ENCODE results near the gene AMY1B. TPM values are rescaled to one million over a fixed set of nuclear protein-coding genes. Genes with fewer than 3 reads are reported as not detected.
"Not testable (repeated sequence)": the region's sequence is repeated elsewhere in the genome, so short reads cannot be mapped to it uniquely, and the experiment has no call there.

Gene AMY1B
- total RNA-seq: not detected

- ATAC-seq: not testable (repeated sequence)
Measured at GRCh38 chr1:103696110-103696509, at the start of gene AMY1B. AMY1B (minus strand) TSS chr1:103696210; CDS start chr1:103695639, 571 bp downstream.

GRCh38 chr1:103745040-103745439, 49.0 kb upstream of the AMY1B start:
- ATAC-seq: not testable (repeated sequence)

- ATAC-seq: not testable (repeated sequence)
Measured at GRCh38 chr1:103744449-103744848, 48.4 kb upstream of the AMY1B start.

GRCh38 chr1:103738031-103738430, 42.0 kb upstream of the AMY1B start:
- ATAC-seq: not testable (repeated sequence)

GRCh38 chr1:103735334-103735733, 39.3 kb upstream of the AMY1B start:
- not testable (repeated sequence) for ATAC-seq

GRCh38 chr1:103721473-103721872, 25.5 kb upstream of the AMY1B start:
- not testable (repeated sequence) for ATAC-seq

- not testable (repeated sequence) for ATAC-seq
Measured at GRCh38 chr1:103717404-103717803, 21.4 kb upstream of the AMY1B start.

GRCh38 chr1:103710381-103710780, 14.4 kb upstream of the AMY1B start:
- not testable (repeated sequence) for ATAC-seq

GRCh38 chr1:103707670-103708069, 11.7 kb upstream of the AMY1B start:
- ATAC-seq: not testable (repeated sequence)

- not testable (repeated sequence) for ATAC-seq
Measured at GRCh38 chr1:103701256-103701655, 5.2 kb upstream of the AMY1B start.

- not testable (repeated sequence) for ATAC-seq
Measured at GRCh38 chr1:103700669-103701068, 4.7 kb upstream of the AMY1B start.

GRCh38 chr1:103697430-103697829, 1.4 kb upstream of the AMY1B start:
- ATAC-seq: not testable (repeated sequence)

- not testable (repeated sequence) for ATAC-seq
Measured at GRCh38 chr1:103676335-103676734, 19.7 kb downstream of the AMY1B start.

GRCh38 chr1:103655460-103655859, 40.5 kb downstream of the AMY1B start, which contains the start of gene AMY1A:
AMY1A (plus strand) TSS chr1:103655760; CDS start chr1:103656331, 571 bp downstream.
- ATAC-seq: not testable (repeated sequence)

- ATAC-seq: not testable (repeated sequence)
Measured at GRCh38 chr1:103654133-103654532, 41.9 kb downstream of the AMY1B start.

GRCh38 chr1:103650889-103651288, 45.1 kb downstream of the AMY1B start:
- not testable (repeated sequence) for ATAC-seq

- not testable (repeated sequence) for ATAC-seq
Measured at GRCh38 chr1:103650305-103650704, 45.7 kb downstream of the AMY1B start.

GRCh38 chr1:103643908-103644307, 52.1 kb downstream of the AMY1B start:
- ATAC-seq: not testable (repeated sequence)

- not testable (repeated sequence) for ATAC-seq
Measured at GRCh38 chr1:103641194-103641593, 54.8 kb downstream of the AMY1B start.

Other genes with a start within 250 kb of the AMY1B start
- gene RNPC3, start 170.5 kb downstream of the AMY1B start, total RNA-seq: 7.3 TPM
- gene AMY2B, start 124.6 kb downstream of the AMY1B start, total RNA-seq: 2.9 TPM
- gene AMY2A, start 78.8 kb downstream of the AMY1B start, total RNA-seq: not detected
- gene AMY1A, start 40.5 kb downstream of the AMY1B start, total RNA-seq: not detected
- gene AMY1C, start 53.7 kb upstream of the AMY1B start, total RNA-seq: not detected

All from esophagus mucosa (tissue), 1 donor.